Measurements from ENCODE around the gene ASB13.

- no peak for TF ChIP-seq BHLHE40 (IDR thresholded peaks at IDR 0.05; ENCODE audit: borderline replicate concordance)
- TF ChIP-seq ELF4 (IDR thresholded peaks at IDR 0.05) = no peak
- TF ChIP-seq TARDBP (IDR thresholded peaks at IDR 0.05) = no peak
- TF ChIP-seq SP1 (IDR thresholded peaks at IDR 0.05) = no peak
- no peak for TF ChIP-seq SUZ12 (IDR thresholded peaks at IDR 0.05)
- TF ChIP-seq FOXM1 (IDR thresholded peaks at IDR 0.05; ENCODE audit: borderline replicate concordance) = no peak
- TF ChIP-seq CTBP1 (IDR thresholded peaks at IDR 0.05; ENCODE audit: borderline replicate concordance) = no peak
These were observed 43.2 kb downstream of the ASB13 start for GRCh38 chr10:5623081-5623748.
